Mucosa of descending colon (tissue), 3 donors: ENCODE measurements around the gene KDM4C. TPM values are rescaled to one million over a fixed set of nuclear protein-coding genes. Genes with fewer than 3 reads are reported as not detected.

Experiments used
- ATAC-seq: fragments of 200-7000 bp; cut with Tn5 transposase; one replicate; pipeline ENCODE4 v1.9.1; 2020; ENCODE audit warnings: mild to moderate bottlenecking, moderate library complexity
- DNase-seq, 3 donors: peaks; one replicate each; pipeline ENCODE4 v3.0.0-alpha.2; 2020
- H3K36me3 ChIP-seq: fragments of 200-600 bp; one replicate; pipeline ENCODE4 v1.8.0; 2021; ENCODE audit warnings: low read depth, mild to moderate bottlenecking
- H3K4me1 ChIP-seq: fragments of 200-600 bp; one replicate; pipeline ENCODE4 v1.8.0; 2021; ENCODE audit warnings: low read depth, mild to moderate bottlenecking
- H3K4me3 ChIP-seq: fragments of 200-600 bp; one replicate; pipeline ENCODE4 v1.8.0; 2021; ENCODE audit warnings: mild to moderate bottlenecking
- H3K9me3 ChIP-seq: fragments of 200-600 bp; one replicate; pipeline ENCODE4 v1.8.0; 2021; ENCODE audit warnings: mild to moderate bottlenecking
- intact Hi-C, 2 donors: fragments of 100-400 bp; cut with DNase I in 1 of 2; cut with micrococcal nuclease in 1 of 2; formaldehyde crosslinking; loops; one replicate each; pipeline versions ENCODE4 v1.11.0 to v1.11.1; 2022; cut with DNase I, micrococcal nuclease
- total RNA-seq, 3 donors: library from RNA; stranded (reverse); fragmentation: NEBNext Ultra II Directional in 2 of 3; extraction: Animal tissue kit (Norgen Biotek cat#: 25700) in 2 of 3; gene quantifications; one replicate each; pipeline versions ENCODE4 v1.2.1 to v1.2.4, GENCODE V29; 2021 to 2023
- TF ChIP-seq, protein P1 (sequence below): fragments of 200-600 bp; IDR thresholded peaks from one replicate; pipeline ENCODE4 v1.8.0; 2022; ENCODE audit warnings: antibody characterized with exemption, mild to moderate bottlenecking
- donor health status: DM: no; HTN: no; CAD: no; lungs with moderate emphysema.
- donor health status: DM: no; HTN: no; CAD: no.
- donor health status: DM: no; HTN: yes; CAD: no.

The KDM4C gene
- total RNA-seq, 3 donors from 2014 or later = 44.6 to 74.9 (median 50.9) TPM

DNA sequence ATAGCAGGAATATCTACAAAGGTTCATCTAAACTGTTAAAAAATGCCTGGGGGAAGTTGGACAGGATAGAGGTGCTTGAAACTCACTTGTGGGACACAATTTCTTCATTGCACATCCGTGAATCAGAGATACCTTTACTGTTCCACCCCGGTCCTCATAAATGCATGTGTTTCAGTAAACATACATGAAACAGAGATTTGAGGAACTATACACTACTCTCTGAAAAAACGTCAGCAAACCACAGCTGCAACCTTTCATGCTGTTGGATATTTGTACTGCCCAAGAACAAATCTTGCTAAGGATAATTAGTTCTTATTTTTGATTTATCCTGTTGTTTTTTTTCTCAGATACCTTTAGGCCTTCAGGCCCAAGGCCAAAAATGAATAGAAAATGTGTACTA, 337.3 kb downstream of the KDM4C start:
- DNase-seq = no peak
- H3K9me3 ChIP-seq = no peaks in the 10 kb centered on the region
- no peak overlapping the region for H3K4me3 ChIP-seq
- no peak for ATAC-seq
- H3K4me1 ChIP-seq = no peaks in the 10 kb centered on the region
- intact Hi-C loops = no loop called here
- TF ChIP-seq, protein P1, sequence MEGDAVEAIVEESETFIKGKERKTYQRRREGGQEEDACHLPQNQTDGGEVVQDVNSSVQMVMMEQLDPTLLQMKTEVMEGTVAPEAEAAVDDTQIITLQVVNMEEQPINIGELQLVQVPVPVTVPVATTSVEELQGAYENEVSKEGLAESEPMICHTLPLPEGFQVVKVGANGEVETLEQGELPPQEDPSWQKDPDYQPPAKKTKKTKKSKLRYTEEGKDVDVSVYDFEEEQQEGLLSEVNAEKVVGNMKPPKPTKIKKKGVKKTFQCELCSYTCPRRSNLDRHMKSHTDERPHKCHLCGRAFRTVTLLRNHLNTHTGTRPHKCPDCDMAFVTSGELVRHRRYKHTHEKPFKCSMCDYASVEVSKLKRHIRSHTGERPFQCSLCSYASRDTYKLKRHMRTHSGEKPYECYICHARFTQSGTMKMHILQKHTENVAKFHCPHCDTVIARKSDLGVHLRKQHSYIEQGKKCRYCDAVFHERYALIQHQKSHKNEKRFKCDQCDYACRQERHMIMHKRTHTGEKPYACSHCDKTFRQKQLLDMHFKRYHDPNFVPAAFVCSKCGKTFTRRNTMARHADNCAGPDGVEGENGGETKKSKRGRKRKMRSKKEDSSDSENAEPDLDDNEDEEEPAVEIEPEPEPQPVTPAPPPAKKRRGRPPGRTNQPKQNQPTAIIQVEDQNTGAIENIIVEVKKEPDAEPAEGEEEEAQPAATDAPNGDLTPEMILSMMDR = no peak
- no peaks in the 10 kb centered on the region for H3K36me3 ChIP-seq

DNA sequence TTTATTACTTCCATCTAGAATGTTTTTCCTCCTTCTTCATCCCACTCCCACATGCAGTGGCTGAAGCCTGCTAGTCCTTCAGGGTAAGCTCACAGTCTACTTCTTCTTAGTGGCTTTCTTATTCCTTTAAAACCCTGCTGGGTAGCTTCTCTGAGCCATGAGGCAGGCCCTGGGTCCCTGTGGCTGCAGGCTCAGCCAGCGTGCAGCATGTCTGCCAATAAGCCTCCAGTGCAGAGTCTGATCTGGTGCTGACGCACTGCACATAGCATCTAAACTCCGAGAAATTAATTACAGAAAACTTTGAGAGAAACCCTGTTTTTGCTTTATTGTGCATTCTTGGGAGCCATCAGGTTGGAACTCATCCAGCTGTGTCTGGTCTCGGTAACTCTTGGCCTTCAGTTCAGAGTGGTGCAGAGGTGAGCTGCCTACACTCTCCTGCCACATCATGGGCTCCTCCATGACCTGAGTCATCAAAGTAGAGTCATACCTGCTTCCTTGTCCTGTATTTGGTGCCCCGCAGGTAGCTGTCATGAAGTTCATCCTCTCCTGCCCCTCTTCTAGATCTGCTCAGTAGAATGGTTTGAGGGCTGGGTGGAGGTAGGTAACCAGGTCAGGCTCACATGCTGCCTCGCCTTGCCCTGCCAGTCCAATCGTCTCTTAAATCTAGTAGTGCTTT, 339.4 kb downstream of the KDM4C start:
- DNase-seq (no peak), ATAC-seq (peak; percentile 44)
- Histone ChIP-seq H3K36me3 (no peaks in the 10 kb centered on the region), H3K4me3 (no peak overlapping the region), H3K9me3 (no peaks in the 10 kb centered on the region), H3K4me1 (no peaks in the 10 kb centered on the region)
- intact Hi-C loops = no loop called here
- TF ChIP-seq, protein P1 = no peak

DNA sequence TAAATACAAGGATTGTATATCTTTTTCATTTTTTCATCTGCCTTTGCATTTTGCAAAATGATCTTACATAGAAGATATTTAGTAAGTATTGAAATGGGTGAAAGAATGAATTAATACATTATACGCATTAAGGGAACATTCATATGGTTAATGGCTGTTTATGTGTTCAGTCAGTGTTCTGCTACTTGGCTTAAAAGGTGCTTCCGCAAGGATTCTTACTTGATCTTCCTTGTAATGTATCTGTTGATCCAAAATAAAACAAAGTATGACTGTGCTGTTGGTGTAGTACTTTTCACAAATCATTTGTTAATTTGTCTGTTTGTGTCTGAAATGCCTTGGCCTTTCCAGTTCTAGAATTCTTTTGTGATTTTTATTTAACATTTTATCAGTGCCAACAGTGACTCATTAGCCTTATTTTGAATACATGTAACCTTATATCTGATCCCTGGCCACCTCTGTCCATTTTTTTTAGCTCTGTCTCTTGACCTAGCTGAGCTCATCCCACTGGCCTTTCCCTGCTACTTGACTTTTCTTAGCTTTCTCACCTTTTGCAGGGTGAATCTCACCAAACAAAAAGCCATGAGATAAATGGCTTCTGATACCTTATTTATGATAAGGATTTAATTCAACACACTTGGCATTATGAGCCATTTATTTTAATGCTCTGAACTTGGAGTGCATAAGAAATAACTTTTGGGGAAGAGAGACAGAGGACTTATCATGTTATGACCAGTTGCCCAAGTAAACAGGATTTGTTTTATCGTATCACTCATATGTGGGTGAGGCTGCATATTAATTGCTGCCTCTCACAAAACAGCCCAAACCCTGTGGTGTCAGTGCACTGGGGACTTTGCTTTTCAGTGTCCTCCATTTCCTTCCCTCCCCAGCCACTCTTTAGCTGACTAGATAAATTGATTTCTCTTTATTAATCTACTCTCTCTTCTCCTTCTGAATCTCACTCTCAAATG, 340.3 kb downstream of the KDM4C start:
- no peak overlapping the region for H3K4me3 ChIP-seq
- ATAC-seq (no peak), DNase-seq (no peak)
- H3K4me1 ChIP-seq = no peaks in the 10 kb centered on the region
- no peaks in the 10 kb centered on the region for H3K9me3 ChIP-seq
- no peaks in the 10 kb centered on the region for H3K36me3 ChIP-seq
- TF ChIP-seq, protein P1 = no peak
- intact Hi-C loops = no loop called here

DNA sequence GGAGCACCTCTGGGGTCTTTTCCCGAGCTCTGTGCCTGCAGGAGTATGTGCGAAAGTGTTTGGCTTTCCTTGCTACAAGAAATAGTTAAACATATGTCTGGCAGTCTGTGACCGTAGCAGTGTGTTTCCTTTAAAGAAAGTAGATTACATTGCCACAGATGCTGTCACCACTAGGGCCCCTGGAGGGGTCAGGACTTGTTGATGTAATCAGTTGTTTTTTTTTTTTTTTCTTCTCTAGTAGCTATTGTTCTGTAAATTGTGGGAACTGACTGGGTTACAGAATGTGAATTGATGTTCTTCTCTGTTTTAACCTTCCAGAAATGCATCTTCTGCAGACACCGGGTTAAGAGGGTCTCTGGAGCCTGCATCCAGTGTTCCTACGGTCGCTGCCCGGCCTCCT, 345.6 kb downstream of the KDM4C start:
- intact Hi-C loops = no loop called here

DNA sequence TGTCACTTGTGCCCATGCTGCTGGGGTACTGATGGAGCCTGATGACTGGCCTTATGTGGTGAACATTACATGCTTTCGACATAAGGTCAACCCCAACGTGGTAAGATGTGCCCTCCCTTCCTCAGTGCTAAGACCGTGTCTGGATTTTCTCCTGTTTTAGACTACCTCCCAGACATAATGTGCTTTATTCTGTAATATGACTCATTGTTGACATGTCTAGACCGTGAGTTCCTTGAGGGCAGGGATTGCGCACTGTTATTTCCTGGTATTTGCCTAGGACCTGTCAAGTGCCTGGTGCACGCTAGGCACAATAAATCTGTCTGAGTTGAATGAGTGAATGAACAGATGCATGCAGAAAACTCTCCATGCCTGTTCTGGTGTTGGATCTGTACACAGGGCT, 346.0 kb downstream of the KDM4C start:
- Histone ChIP-seq H3K36me3 (no peaks in the 10 kb centered on the region), H3K9me3 (no peaks in the 10 kb centered on the region), H3K4me3 (no peak overlapping the region), H3K4me1 (no peaks in the 10 kb centered on the region)
- no peak for DNase-seq
- intact Hi-C loops = no loop called here
- TF ChIP-seq, protein P1 = no peak
- peak; percentile 76 for ATAC-seq

More for the DNA sequence above, 345.6 kb downstream of the KDM4C start:
- no peaks in the 10 kb centered on the region for H3K9me3 ChIP-seq
- H3K4me1 ChIP-seq = no peaks in the 10 kb centered on the region
- H3K36me3 ChIP-seq = no peaks in the 10 kb centered on the region
- DNase-seq = no peak
- TF ChIP-seq, protein P1 = no peak
- ATAC-seq = no peak
- no peak overlapping the region for H3K4me3 ChIP-seq
